Measurements from ENCODE around the gene LACC1. TPM values are rescaled to one million over a fixed set of nuclear protein-coding genes. Genes with fewer than 3 reads are reported as not detected.

LACC1 gene
- total and polyA plus RNA-seq, 2 of the 8 experiments (the other 6 are each of a cell fraction or from before 2014, with no cell fraction given): 0.57 to 3.6 TPM

GRCh38 chr13:43924549-43925245 lies 45.0 kb downstream of the LACC1 start:
- no peak overlapping the region for H4K5ac ChIP-seq (ENCODE audit: insufficient read length, low read depth, low read length)
- H3K56ac ChIP-seq (replicated peaks; ENCODE audit: insufficient read length, low read depth, low read length): no peak overlapping the region
- H4K91ac ChIP-seq (replicated peaks; ENCODE audit: insufficient read length, low read length): no peak overlapping the region
- no peak overlapping the region for H3K4me2 ChIP-seq (ENCODE audit: insufficient read depth in 1 of 2, low read depth in 2 of 2, low read length in 2 of 2)
- H3K23ac ChIP-seq (ENCODE audit: insufficient read length): no peak overlapping the region
- no peak overlapping the region for H4K8ac ChIP-seq (ENCODE audit: extremely low read depth, insufficient read depth, low read length)
- H3K79me1 ChIP-seq (ENCODE audit: low read depth, low read length): no peaks in the 10 kb centered on the region
- H3K4ac ChIP-seq (replicated peaks; ENCODE audit: insufficient read length, low read depth, low read length): no peak overlapping the region
- no peaks in the 10 kb centered on the region for H3K4me1 ChIP-seq (replicated peaks in 1 of 4; ENCODE audit: control insufficient read depth in 3 of 4, insufficient read depth in 4 of 4, low read length in 3 of 4)
- TF ChIP-seq SRF (IDR thresholded peaks at IDR 0.05; ENCODE audit: low read depth, low read length) (no peak), GTF2F1 (IDR thresholded peaks at IDR 0.05; ENCODE audit: borderline replicate concordance, low read depth, low read length) (no peak), HDAC2 (IDR thresholded peaks at IDR 0.05; ENCODE audit: borderline replicate concordance in 1 of 2, low read depth in 2 of 2, low read length in 2 of 2) (no peak)
- no peak overlapping the region for H2BK5ac ChIP-seq (ENCODE audit: low read depth, low read length)
- H3K18ac ChIP-seq (ENCODE audit: extremely low read depth, low read length): no peak overlapping the region
- no peak overlapping the region for H2BK12ac ChIP-seq (ENCODE audit: low read depth, low read length)
- H3K27ac ChIP-seq (ENCODE audit: low read depth, low read length): no peak overlapping the region
- no peak overlapping the region for H2AK5ac ChIP-seq (ENCODE audit: low read depth, low read length)
- H3K23me2 ChIP-seq (ENCODE audit: low read depth, low read length): no peaks in the 10 kb centered on the region
- no peaks in the 10 kb centered on the region for H4K20me1 ChIP-seq (replicated peaks in 1 of 2; ENCODE audit: control insufficient read depth in 1 of 2, insufficient read depth in 2 of 2, low read length in 2 of 2)
- no peak overlapping the region for H3K9ac ChIP-seq (replicated peaks in 1 of 4; ENCODE audit: extremely low read depth in 1 of 4, low read depth in 3 of 4, low read length in 3 of 4)
- ChIA-PET CTCF (ENCODE audit: partially characterized antibody) (interaction anchor here (1.2 to 1.5 kb wide), 3 partner anchors 17 to 40 kb away, joined by 3 to 5 read pairs (median 3); no protein-coding TSS in a partner anchor), POLR2A (ENCODE audit: partially characterized antibody) (no interaction called here)
- no peaks in the 10 kb centered on the region for H3K36me3 ChIP-seq (ENCODE audit: control insufficient read depth in 2 of 4, insufficient read depth in 4 of 4, low read length in 3 of 4)
- no peak overlapping the region for H2BK20ac ChIP-seq (ENCODE audit: low read length)
- H3K79me2 ChIP-seq (ENCODE audit: control insufficient read depth in 1 of 2, insufficient read depth in 2 of 2, low read length in 2 of 2): no peaks in the 10 kb centered on the region
- WGBS, 2 experiments (ENCODE audit: extremely low coverage in 1 of 2, insufficient coverage in 1 of 2, insufficient read length in 1 of 2, insufficient replicate concordance in 2 of 2, low coverage in 1 of 2, low lambda C conversion rate in 2 of 2, missing lambda C conversion rate in 1 of 2): 96% methylated on average over 5 of the region's 5 CpGs; no CpG with 5 or more reads in 1 of the 2 experiments
- H2BK15ac ChIP-seq (ENCODE audit: low read length): no peak overlapping the region
- no peak overlapping the region for H3K14ac ChIP-seq (ENCODE audit: insufficient read length)
- H3K9me3 ChIP-seq (ENCODE audit: insufficient read depth in 2 of 2, low read depth in 1 of 2, low read length in 1 of 2): no peaks in the 10 kb centered on the region
- H3K4me3 ChIP-seq (ENCODE audit: extremely low read depth in 1 of 4, insufficient read depth in 2 of 4, low read depth in 3 of 4, low read length in 4 of 4): no peak overlapping the region
- H3K27me3 ChIP-seq (replicated peaks in 1 of 4; ENCODE audit: control insufficient read depth in 3 of 4, extremely low read depth in 1 of 4, insufficient read depth in 3 of 4, low read length in 3 of 4): no peaks in the 10 kb centered on the region
- H2AFZ ChIP-seq (ENCODE audit: low read length): no peak overlapping the region
- no peak for FAIRE-seq
- no peak for DNase-seq (ENCODE audit: low read depth in 1 of 2, low spot score in 2 of 2)
- H2BK120ac ChIP-seq (replicated peaks; ENCODE audit: low read depth, low read length): no peak overlapping the region
